Activated CD4-positive, CD25-positive, alpha-beta regulatory T cell treated with anti-CD3 and anti-CD28 coated beads, Interleukin-2, amount 50 U/mL, for 16 hours (primary cell): ENCODE measurements around the gene FSTL5.
"Not testable (repeated sequence)": the region's sequence is repeated elsewhere in the genome, so short reads cannot be mapped to it uniquely, and the experiment has no call there.

Experiments
- DNase-seq: peaks from one replicate; pipeline ENCODE4 v3.0.0-alpha.2; 2020; ENCODE audit warnings: low read depth, low spot score

Gene FSTL5

DNA sequence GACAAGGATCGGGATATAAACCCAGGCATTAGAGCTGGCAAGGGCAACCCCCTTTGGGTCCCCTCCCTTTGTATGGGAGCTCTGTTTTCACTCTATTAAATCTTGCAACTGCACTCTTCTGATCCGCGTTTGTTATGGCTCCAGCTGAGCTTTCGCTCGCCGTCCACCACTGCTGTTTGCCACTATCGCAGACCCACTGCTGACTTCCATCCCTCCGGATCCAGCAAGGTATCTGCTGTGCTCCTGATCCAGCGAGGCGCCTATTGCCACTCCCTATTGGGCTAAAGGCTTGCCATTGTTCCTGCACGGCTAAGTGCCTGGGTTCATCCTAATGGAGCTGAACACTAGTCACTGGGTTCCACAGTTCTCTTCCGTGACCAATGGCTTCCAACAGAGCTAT is 59.9 kb downstream of the FSTL5 start:
- not testable (repeated sequence) for DNase-seq

GRCh38 chr4:162102713-162103112 is 61.1 kb downstream of the FSTL5 start:
- DNase-seq: no peak

- DNase-seq: no peak
Observed at GRCh38 chr4:162101337-162101736, 62.5 kb downstream of the FSTL5 start.

- DNase-seq: no peak
Observed at GRCh38 chr4:162075726-162076125, 88.1 kb downstream of the FSTL5 start.

- DNase-seq: no peak
Observed at GRCh38 chr4:162061214-162061613, 102.6 kb downstream of the FSTL5 start.

GRCh38 chr4:162059656-162060055 is 104.1 kb downstream of the FSTL5 start:
- no peak for DNase-seq

DNA sequence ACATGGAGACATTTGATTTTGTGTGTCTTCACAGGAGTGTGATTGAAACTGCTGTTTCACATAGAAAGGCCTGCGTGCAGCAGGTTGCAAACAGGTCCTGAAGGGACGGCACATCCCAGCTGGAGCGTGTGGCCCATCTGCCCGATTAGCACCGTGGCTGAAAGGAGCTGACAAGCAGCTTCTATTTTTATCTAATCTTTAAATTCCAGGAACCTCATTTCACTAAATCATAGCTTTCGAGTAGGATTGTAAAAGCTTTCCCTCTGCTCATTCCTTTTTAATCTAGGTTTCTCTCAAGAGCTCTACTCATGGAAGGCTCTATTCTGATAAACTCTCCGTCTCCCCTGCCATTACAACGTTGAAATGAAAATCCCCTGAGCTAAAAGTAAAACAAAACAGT is 106.8 kb downstream of the FSTL5 start:
- DNase-seq: no peak

GRCh38 chr4:162046135-162046534 is 117.7 kb downstream of the FSTL5 start:
- DNase-seq: no peak

DNA sequence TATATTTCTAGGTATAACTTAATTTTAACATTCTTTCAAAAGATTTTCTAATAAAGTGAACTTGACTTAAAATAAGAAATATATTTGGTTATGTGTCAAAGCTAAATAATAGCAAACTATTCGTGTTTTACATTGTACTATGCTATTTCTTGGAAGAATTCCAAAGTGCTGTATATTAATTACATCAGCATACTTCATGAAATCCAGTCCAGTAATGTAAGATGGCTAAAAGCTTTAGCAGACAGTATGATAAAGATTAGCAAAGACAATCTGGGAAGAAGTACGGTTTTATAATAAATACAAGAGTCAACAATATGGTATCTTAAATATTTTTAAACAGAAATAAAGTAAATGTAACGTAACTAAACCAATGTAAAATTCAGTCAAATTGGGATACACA is 125.7 kb downstream of the FSTL5 start:
- DNase-seq: no peak

DNA sequence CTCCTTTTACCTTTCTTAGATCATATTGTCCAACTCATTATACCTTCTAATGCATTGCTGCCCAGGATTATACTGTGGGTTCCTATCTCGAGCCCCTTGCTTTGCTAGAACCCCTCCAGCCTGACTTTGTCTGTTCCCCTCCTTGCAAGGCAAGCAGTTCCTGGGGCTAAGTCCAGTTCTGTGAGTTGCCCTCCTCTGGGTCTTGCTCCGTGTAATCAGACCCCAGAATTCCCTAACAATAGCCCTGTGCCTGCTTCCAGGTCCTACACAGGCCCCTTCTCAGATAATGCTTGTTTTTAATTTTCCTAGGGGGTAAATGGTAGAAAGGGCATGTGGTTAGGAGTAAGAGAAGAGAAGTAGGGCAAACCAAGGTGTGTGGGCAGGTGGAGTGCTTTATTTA is 145.9 kb downstream of the FSTL5 start:
- no peak for DNase-seq

DNA sequence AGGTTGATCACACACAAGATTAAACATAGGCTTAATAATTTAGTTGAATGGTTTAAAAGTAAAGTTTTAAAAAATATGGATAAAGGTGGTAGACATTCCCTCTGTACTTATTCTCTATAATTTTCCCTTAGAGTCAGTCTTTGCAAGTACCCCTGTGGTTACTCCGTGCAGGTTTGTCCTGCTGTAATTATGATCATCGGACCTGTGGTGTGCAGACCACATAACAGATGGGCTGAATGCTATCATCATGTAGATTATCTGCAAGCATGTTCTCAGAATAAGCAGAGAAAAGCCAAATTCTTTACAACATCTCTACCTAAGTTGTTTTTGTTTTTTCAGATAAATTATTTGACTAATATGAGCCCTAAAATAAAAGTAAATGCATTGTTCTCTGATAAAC is 146.8 kb downstream of the FSTL5 start:
- no peak for DNase-seq

DNA sequence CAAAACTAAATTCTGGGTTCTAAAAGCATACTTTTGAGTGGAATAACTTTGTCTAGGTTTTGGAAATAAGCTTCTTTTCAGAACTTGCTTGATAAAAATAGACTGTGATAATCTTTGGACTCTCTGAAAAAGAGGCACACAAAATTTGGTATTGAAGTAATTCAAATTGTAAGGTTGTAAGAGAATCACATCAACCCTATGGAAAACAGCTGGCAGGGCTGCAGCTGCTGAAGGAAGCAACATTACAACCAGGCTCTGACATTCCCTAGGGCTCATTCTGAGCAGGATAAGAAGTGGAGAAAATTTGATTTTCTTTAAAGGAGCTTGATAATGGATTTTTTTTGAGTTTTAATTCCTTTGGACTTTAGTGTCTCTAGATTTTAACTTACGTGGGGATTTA is 147.6 kb downstream of the FSTL5 start:
- DNase-seq: no peak

GRCh38 chr4:162015090-162015489 is 148.7 kb downstream of the FSTL5 start:
- DNase-seq: no peak

- no peak for DNase-seq
Observed at GRCh38 chr4:162011089-162011488, 152.7 kb downstream of the FSTL5 start.

GRCh38 chr4:162010362-162010761 is 153.4 kb downstream of the FSTL5 start:
- no peak for DNase-seq

GRCh38 chr4:161992317-161992716 is 171.5 kb downstream of the FSTL5 start:
- DNase-seq: no peak

GRCh38 chr4:161991811-161992210 is 172.0 kb downstream of the FSTL5 start:
- no peak for DNase-seq

- DNase-seq: no peak
Observed at GRCh38 chr4:161990721-161991120, 173.1 kb downstream of the FSTL5 start.

DNA sequence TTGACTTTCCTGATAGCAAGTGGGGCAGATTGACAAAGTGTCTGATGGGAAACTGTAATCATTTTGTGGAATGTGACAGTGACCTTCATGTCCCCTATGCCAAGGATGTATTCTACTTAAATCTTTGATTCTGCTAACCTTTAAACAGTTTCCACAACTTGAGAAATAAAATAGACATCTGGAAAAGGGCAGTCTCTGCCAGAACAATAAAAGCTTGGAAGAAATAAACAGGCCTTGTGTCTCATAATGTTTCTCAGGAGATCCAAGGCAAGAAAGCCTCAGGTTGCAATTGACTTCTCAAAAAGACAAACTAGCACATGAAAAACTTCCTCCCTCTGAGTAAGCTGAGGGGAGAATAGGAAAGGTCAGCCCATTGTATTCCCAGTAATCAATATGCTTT is 174.9 kb downstream of the FSTL5 start:
- no peak for DNase-seq

DNA sequence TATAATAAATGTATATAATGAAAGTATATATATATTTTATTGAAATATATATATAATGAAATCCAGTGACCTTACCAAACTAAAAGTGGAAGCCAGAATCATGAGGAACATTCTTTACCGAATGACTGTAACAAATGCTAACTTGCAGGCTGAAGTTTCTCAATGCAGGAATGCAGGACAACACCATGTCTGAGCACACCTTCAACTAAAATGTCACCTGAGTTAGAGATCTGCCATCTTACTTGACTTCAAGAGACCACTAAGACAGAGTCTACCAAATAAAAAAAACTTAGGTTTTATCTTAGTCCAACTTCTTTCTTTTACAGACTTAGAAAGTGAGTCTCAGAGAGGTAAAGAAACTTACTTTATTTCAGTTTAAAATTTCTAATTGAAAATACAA is 176.2 kb downstream of the FSTL5 start:
- DNase-seq: no peak

DNA sequence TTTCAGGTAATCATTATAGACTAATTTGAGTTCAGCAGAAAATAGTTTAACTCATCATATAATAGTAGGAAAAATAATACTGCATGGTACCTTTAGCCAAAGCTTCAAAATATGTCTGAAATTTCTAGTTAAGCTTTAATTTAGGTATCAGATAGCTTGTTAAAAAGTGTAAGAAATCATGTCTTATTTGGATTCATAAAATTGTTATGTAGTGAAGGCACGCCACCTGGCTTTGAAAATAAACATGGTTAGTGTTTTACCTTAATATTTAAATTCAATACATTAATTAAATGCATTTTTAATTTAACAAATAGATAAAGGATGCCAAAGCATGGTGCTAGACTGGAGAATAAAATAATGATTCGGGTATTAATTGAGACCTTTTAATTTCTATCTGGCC is 211.4 kb downstream of the FSTL5 start:
- DNase-seq: no peak

DNA sequence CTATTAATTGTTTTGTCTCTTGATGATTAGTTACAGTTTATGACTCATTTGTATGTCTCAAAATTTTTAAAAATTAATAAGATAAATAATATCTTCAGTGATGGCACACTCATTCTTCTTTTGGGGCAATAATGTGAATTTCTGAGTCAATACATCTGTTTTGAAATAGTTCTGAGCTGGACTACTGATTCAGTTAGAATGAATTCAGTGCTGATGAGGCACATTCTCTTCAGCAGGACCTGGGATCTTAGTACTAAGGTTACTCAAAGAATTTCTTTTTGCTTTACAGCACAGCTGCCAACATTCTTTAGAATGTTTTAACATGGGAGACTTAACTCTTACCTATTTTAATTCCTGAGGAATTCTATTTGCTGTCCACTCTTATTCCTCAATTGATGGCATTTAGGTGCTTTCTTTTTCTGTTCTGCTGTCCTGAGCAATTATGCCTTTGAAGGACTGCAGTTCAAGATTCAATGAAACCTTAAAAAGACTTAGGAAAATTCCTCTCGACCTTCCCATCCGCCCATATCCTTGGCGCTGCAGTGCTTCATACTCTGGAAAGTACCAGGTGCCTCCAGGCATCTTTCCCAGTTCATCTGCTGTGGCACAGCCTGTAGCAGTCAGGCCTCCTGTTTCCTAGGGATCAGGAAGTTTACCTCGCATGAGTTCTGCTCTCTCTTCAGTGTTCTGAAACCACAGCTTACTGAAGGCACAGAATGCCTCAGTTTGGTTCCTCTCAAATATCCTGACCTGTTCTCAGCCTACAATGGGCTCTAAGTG is 213.7 kb downstream of the FSTL5 start:
- no peak for DNase-seq

DNA sequence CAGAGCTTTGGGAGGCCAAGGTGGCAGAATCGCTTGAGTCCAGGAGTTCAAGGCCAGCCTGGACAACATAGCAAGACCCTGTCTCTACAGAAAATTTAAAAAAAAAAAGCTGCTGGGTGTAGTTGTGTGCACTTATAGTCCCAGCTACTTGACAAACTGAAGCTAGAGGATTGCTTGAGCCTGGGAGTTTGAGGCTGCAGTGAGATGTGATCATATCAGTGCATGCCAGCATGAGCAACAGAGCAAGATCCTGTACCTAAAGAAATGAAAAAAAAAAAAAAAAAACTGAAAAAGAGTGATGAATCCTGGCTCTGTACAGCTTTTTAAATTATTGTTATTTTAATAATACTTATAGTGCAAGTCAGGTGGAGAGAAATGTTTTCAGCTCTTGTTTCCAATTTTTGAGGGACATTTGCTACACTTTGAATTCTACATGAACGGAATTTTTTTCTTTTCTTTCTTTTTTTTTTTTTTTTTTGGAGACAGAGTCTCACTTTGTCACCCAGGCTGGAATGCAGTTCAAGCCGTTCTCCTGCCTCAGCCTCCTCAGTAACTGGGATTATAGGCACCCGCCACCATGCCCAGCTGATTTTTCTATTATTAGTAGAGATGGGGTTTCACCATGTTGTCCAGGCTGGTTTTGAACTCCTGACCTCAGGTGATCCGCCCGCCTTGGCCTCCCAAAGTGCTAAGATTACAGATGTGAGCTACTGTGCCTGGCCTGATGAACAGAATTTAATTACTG is 215.6 kb downstream of the FSTL5 start:
- DNase-seq: no peak
